Measurements from ENCODE around the gene LDLR.
A peak's percentile ranks its signal among the peaks of the same experiment; 100 is the strongest.

LDLR gene

DNA sequence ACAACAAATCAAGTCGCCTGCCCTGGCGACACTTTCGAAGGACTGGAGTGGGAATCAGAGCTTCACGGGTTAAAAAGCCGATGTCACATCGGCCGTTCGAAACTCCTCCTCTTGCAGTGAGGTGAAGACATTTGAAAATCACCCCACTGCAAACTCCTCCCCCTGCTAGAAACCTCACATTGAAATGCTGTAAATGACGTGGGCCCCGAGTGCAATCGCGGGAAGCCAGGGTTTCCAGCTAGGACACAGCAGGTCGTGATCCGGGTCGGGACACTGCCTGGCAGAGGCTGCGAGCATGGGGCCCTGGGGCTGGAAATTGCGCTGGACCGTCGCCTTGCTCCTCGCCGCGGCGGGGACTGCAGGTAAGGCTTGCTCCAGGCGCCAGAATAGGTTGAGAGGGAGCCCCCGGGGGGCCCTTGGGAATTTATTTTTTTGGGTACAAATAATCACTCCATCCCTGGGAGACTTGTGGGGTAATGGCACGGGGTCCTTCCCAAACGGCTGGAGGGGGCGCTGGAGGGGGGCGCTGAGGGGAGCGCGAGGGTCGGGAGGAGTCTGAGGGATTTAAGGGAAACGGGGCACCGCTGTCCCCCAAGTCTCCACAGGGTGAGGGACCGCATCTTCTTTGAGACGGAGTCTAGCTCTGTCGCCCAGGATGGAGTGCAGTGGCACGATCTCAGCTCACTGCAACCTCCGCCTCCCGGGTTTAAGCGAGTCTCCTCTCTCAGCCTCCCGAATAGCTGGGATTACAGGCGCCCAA lies at the start of gene LDLR:
Gene LDLR (plus strand): TSS at position 210 of the 760 bp plus-strand sequence. CDS start 86 bp downstream, at position 296.
- peak; percentile 96 for DNase-seq (ENCODE audit: low read depth)

DNA sequence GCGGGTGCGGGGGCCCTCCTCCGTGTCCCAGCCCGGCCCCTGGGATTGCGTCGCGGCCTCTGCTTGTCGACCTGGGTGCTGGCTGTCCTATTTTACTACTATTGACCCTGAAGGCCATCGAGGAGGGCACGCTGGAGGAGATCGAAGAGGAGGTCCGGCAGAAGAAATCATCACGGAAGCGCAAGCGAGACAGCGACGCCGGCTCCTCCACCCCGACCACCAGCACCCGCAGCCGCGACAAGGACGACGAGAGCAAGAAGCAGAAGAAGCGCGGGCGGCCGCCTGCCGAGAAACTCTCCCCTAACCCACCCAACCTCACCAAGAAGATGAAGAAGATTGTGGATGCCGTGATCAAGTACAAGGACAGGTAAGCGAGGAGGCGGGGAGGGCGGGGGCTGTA lies 48.1 kb upstream of the LDLR start:
- no peak for DNase-seq (ENCODE audit: low read depth)

DNA sequence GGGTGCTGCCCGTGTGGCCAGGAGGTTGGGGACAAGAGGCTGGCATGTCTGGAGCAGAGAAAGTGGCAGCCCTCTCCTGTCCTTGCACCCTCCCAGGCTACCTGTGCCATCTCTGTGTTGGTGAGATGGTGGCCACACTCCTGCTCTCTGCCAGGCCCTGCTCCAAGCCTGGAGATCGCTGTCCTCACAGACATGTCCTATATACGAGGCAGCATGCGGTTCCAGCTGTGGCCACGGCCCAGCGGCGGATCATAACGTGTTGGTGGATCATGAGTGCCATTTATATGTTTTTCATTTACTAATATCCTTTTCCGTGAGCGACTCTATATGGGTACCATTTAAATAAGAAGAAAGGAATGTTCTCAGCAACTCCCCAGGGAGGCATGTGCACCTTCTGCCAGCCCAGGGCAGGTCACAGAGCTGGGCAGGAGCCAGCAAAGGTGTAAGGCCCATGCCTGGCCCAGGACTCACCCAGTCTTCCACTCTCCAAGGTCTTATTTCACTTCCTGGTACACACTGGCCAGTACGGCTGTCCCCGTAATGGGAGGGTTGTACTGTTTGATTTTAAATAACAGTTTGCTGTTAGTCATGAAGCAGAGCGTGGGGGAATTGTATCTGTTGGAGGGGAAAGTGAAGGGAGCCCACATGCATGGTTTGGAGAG lies 47.2 kb upstream of the LDLR start:
- no peak for DNase-seq (ENCODE audit: low read depth)

- DNase-seq (ENCODE audit: low read depth): no peak
Measured at GRCh38 chr19:11044431-11044830, 44.8 kb upstream of the LDLR start.

GRCh38 chr19:11045536-11045935 lies 43.7 kb upstream of the LDLR start:
- DNase-seq (ENCODE audit: low read depth): no peak

DNA sequence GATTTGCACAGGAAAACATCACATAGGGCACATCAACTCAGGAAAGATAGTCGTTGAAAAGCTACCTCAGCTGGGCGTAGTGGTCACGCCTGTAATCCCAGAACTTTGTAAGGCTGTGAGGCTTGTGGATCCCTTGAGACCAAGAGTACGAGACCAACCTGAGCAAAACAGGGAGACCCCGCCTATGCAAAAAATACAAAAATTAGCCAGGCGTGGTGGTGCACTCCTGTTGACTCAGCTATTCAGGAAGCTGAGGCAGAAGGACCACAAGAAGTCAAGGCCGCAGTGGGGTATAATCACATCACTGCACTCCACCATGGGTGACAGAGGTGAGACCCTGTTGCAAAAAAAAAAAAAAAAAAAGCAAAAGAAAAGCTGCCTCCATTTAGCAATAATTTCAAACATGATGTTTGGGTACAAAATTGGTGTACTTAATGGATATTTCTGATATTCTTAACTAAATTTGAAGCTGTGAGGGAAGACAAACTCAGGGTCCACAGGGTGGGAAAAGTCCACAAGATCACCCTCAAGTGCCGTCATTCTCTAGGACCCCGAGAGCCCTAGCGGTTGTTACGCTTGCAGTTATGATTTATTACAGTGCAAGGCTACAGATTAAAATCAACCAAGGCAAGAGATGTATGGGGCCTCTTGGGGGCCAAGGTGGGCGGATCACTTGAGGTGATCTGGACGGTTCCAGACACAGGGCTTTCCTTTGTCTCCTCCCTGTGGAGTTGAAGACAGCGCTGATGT lies 42.5 kb upstream of the LDLR start:
- no peak for DNase-seq (ENCODE audit: low read depth)

- no peak for DNase-seq (ENCODE audit: low read depth)
Measured at GRCh38 chr19:11047866-11048265, 41.4 kb upstream of the LDLR start.

DNA sequence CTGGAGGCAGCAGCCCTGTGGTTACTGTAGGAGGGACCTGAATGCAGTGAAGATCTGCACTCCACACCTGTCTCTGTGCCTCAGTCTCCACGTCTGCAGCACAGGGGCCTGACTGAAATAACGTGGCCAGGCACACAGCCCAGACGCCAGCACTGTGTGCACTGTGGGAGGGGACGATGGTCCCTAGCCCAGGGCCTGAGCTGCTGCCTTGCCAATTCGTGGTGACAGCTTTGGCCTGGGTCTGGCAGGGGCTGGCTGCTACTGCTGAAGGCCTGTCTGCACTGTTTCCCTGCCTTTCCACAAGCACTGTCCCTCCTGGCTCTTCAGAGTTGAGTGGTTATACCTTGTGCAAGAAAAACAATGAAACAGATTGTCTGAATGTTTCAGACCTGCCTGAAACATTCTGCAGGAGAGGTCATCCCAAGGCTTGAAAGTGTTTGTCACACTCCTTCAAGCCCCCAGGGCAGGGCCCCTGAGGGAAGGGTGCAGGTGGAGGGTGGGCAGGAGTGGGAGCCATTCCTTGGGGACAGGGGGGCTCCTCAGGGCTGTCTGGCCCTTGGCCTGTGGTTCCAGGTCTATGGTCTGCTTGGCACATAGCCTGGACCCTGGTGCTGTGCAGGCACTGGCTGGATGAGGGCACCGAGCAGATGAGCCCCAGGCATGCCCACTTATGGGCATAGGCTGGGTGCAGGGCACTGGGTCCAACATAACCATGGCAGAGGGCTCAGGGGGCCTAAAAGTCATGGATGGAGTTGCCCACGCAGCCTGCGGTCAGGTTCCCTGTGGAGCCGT lies 38.7 kb upstream of the LDLR start:
- no peak for DNase-seq (ENCODE audit: low read depth)

DNA sequence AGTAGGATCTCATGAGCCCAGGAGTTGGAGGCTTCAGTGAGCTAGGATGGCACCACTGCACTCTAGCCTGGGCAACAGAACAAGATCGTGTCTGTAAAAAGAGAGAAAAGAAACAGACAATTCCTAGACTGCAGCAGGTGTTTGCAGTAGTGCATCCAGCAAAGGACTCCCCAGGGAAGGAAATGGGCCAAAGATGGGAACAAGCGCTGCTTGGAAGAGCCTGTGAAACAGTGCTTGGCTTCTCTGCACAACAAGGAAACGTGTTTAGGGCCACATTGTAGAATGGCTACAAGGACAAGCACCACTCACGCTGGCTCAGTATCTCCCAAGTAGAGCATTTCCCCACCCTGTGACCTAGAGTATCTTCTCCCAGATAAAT lies 35.5 kb upstream of the LDLR start:
- DNase-seq (ENCODE audit: low read depth): no peak

DNA sequence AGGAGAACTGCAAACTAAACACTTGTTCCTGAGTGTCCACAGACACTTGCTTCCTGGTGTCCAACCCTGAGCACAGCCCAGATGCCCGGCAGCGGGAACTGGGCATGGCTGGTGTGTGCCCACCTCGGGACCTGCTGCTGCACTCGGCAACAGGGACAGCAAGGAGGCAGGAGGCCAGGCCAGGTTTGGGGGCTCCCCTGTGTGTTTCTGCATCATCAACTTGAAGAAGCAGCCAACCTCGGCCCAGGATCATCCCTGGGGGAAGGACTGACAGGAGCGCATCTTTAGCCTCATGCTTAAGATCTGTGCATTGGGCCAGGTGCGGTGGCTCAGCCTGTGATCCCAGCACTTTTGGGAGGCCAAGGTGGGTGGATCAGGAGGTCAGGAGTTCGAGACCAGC lies 35.1 kb upstream of the LDLR start:
- no peak for DNase-seq (ENCODE audit: low read depth)

DNA sequence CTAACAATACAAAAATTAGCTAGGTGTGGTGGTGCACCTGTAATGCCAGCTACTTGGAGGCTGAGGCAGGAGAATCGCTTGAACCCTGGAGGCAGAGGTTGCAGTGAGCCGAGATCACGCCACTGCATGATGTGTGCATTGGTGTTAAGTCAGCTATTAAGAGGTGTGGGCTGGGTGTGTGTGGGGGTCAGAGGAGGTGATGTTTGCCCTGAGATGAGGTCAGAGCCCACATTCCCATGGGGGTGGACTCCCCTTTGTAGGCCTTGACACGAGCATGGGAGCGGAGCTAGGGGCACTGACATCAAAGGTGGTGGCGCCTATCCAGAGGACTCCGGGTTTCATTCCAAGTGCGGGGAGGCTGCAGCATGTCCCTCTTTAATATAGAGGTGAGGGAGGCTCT lies 34.6 kb upstream of the LDLR start:
- no peak for DNase-seq (ENCODE audit: low read depth)

- no peak for DNase-seq (ENCODE audit: low read depth)
Measured at GRCh38 chr19:11058246-11059030, 30.8 kb upstream of the LDLR start.

DNA sequence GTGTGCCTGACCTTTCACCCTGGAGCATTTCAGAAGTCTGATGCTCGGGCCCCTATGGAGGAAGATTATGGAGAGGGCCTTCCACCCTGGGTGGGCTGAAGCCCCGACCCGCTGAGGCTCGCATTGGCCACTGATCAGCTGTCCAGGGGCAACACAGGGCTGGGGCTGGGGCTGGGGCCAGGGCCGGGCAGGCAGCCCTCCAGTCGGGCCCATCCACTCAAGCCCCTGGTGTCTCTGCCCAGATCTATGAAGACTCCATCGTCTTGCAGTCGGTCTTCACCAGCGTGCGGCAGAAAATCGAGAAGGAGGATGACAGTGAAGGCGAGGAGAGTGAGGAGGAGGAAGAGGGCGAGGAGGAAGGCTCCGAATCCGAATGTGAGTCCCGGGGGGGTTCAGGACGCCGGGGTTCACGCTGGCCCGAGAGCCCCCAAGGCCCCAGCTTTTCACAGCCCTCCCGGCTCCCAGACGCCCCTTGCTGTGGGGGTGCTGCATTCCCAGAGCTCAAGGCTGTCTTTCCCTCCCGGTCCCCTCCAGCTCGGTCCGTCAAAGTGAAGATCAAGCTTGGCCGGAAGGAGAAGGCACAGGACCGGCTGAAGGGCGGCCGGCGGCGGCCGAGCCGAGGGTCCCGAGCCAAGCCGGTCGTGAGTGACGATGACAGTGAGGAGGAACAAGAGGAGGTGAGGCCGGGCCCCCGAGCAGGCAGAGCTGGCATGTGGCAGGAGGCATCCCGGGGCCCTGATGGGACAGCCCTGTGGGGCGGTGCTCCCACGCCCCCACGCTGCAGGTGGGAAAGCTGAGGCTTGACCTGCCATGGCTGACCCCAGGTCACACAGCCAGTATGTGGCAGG lies 29.5 kb upstream of the LDLR start:
- no peak for DNase-seq (ENCODE audit: low read depth)

DNA sequence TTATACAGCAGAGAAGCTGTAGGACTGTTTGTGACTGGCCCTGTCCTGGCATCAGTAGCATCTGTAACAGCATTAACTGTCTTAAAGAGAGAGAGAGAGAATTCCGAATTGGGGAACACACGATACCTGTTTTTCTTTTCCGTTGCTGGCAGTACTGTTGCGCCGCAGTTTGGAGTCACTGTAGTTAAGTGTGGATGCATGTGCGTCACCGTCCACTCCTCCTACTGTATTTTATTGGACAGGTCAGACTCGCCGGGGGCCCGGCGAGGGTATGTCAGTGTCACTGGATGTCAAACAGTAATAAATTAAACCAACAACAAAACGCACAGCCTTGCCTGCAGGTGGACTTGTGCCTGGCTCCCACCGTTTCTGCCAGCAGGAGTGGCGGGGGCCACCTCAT lies 27.3 kb upstream of the LDLR start:
- no peak for DNase-seq (ENCODE audit: low read depth)

DNA sequence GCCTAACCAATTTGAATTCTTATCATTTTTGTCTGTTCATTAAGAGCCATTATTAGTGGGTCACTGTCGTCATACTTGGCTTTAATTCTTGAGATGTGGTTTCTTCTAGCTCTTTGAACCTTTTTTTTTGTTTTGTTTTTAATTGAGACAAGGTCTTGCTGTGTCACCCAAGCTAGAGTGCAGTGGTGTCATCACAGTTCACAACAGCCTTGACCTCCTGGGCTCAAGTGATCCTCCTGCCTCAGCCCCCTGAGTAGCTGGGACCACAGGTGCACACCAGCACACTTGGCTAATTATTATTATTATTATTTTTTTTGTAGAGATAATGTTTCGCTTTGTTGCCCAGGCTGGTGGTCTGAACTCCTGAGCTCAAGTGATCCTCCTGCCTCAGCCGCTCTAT lies 25.8 kb upstream of the LDLR start:
- no peak for DNase-seq (ENCODE audit: low read depth)

DNA sequence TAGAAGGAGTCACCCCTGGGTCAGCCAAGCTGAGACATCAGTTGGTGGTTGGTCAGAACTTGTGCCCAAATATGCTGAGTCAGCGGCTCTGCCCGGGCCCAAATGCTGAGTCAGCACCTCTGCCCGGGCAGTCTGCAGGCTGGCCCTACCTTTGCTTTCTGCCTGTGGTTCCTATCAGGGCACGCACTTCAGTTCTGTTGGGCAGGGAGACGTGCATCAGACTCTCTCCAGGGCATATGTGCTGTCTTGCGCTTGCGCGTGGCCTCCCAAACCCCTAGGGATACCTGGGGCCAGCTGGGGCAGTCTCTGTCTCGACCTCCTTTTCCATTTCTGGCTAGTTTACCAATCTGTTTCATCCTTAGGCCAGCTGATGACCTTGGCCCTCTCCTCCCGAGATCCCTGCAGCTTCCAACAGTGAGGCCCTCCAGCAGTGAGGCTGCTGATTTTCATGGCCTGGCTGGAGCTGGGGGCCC lies 24.4 kb upstream of the LDLR start:
- peak; percentile 17 for DNase-seq (ENCODE audit: low read depth)

- no peak for DNase-seq (ENCODE audit: low read depth)
Measured at GRCh38 chr19:11066326-11066725, 22.9 kb upstream of the LDLR start.

DNA sequence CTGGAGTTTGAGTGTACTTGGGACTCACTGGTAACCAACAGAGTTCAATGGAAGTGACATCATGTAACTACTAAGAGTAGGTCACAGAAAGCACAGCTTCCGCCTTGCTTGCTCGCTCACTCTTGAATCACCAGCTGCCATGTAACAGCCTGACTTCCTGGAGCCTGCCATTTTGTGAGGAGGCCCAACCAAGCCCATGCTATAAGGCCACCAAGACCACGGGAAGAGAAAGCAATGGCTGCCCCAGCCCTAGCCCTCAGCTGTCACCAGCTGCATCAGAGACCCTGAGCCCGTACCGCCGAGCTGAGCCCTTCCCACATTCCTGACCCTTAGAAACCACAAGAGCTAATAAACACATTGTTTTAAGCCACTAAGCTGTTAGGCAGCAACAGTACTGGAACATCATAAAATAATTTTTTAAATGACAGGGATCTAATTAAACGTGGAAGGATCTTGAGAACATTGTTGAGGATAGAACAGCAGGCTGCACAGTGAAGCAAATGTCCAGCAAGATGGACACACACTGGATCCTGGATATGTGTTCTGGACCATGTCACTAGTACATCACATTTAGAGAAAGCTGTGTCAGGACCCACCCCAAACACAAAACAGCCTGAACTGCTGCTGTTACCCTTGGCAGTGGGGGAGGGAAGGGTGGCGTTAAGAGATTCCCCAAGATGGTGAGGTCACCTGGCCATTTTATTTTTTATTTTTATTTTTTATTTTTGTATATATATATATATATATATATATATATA lies 21.7 kb upstream of the LDLR start:
- DNase-seq (ENCODE audit: low read depth): peak; percentile 39

GRCh38 chr19:11069561-11069960 lies 19.7 kb upstream of the LDLR start:
- DNase-seq (ENCODE audit: low read depth): no peak

DNA sequence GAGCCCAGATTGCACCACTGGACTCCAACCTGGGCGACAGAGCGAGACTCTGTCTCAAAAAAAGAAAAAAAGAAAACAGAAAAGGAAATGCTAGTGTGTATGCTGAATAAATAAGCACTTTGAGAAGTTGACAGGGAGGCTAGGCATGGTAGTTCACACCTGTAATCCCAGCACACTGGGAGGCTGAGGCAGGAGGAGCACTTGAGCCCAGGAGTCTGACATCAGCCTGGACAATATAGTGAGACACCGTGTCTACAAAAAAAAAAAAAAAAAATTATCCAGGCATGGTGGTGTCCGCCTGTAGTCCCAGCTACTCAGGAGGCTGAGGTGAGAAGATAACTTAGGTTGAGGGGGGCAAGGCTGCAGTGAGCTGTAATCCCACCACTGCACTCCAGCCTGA lies 19.1 kb upstream of the LDLR start:
- no peak for DNase-seq (ENCODE audit: low read depth)

Measured in iris pigment epithelial cell (primary cell).